Left hindlimb (tissue), 1 donor: ENCODE data around the gene UBE4B.
A peak's percentile ranks its signal among the peaks of the same experiment; 100 is the strongest.
"Not testable (repeated sequence)": the region's sequence is repeated elsewhere in the genome, so short reads cannot be mapped to it uniquely, and the experiment has no call there.

Source experiments
- DNase-seq: peaks from one replicate; pipeline ENCODE4 v3.0.0-alpha.2; 2018

UBE4B gene

GRCh38 chr1:10179406-10180091 is 146.8 kb downstream of the UBE4B start:
- DNase-seq, result no peak

GRCh38 chr1:10181154-10181553 is 148.4 kb downstream of the UBE4B start:
- DNase-seq, result no peak

- no peak for DNase-seq
Observed at GRCh38 chr1:10185759-10186158, 153.0 kb downstream of the UBE4B start.

- DNase-seq, result no peak
Observed at GRCh38 chr1:10186331-10187025, 153.7 kb downstream of the UBE4B start.

GRCh38 chr1:10187026-10187334 is 154.2 kb downstream of the UBE4B start:
- DNase-seq, result no peak

GRCh38 chr1:10188133-10188650 is 155.4 kb downstream of the UBE4B start:
- DNase-seq, result no peak

- no peak for DNase-seq
Observed at GRCh38 chr1:10189659-10190058, 156.9 kb downstream of the UBE4B start.

- no peak for DNase-seq
Observed at GRCh38 chr1:10192263-10192662, 159.5 kb downstream of the UBE4B start.

- no peak for DNase-seq
Observed at GRCh38 chr1:10193288-10193687, 160.5 kb downstream of the UBE4B start.

- DNase-seq, result no peak
Observed at GRCh38 chr1:10195570-10195969, 162.8 kb downstream of the UBE4B start.

GRCh38 chr1:10196976-10197375 is 164.2 kb downstream of the UBE4B start:
- DNase-seq, result peak; percentile 45

GRCh38 chr1:10200620-10201019 is 167.9 kb downstream of the UBE4B start:
- DNase-seq, result no peak

GRCh38 chr1:10204003-10204642 is 171.4 kb downstream of the UBE4B start:
- no peak for DNase-seq

GRCh38 chr1:10205206-10205605 is 172.4 kb downstream of the UBE4B start:
- DNase-seq, result not testable (repeated sequence)

GRCh38 chr1:10207810-10208209 is 175.1 kb downstream of the UBE4B start:
- no peak for DNase-seq

GRCh38 chr1:10208537-10208936 is 175.8 kb downstream of the UBE4B start:
- no peak for DNase-seq

GRCh38 chr1:10209590-10209904 is 176.8 kb downstream of the UBE4B start:
- DNase-seq, result no peak

GRCh38 chr1:10209905-10210810 is 177.4 kb downstream of the UBE4B start, which contains the start of gene KIF1B:
TSS of gene KIF1B (plus strand) at chr1:10210570. CDS start at chr1:10232329, 21,759 bp downstream.
- DNase-seq, result peak; percentile 99

- peak; percentile 91 for DNase-seq
Observed at GRCh38 chr1:10210841-10211804, 178.4 kb downstream of the UBE4B start.

GRCh38 chr1:10211805-10212410 is 179.2 kb downstream of the UBE4B start:
- DNase-seq, result no peak

GRCh38 chr1:10212476-10212875 is 179.7 kb downstream of the UBE4B start:
- no peak for DNase-seq
